HT-29 (cell line): Measurements from ENCODE around the gene SRSF4. TPM values are rescaled to one million over a fixed set of nuclear protein-coding genes. Genes with fewer than 3 reads are reported as not detected.

ENCODE experiments used
- DNase-seq: peaks from one replicate; pipeline ENCODE4 v3.0.0-alpha.2; 2015; ENCODE audit warnings: low spot score
- total RNA-seq: library from RNA; depleted of rRNA; stranded (reverse); fragments of >200 nt; shearing (Covaris generic); gene quantifications from 2 replicates; pipeline ENCODE4 v1.2.3, GENCODE V29; 2014

Gene SRSF4
- total RNA-seq, 1 experiment from 2014 or later, result 51.3 TPM

DNA sequence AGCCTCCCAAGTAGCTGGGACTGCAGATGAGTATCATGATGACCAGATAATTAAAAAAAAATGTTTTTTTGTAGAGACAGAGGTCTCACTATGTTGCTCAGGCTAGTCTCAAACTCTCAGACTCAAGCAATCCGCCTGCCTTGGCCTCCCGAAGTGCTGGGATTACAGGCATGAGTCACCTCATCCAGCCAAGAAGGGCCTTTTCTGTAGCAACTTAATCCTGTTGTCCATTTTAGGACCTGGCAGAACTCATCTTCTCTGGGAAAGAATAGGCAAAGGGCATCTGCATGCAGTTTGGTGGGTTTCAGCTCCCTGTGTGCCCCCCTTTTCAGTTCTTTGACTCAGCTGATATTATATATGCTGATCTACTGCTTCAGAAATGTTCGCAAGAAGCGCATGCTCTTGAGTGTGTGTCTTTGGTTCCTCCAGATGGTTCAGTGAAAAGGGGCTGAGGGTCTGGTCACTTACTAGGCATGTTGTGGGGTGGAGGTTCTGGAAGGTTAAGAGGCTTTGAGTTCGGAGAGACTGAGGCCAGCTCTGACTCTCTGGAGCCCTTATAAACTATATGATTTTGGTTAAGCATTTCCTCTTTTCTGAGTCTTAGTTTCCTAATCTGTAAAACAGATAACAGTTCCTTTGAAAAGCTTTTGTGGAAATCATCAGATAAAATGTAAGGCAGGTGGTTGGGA, 19.4 kb upstream of the SRSF4 start:
- DNase-seq, result no peak

DNA sequence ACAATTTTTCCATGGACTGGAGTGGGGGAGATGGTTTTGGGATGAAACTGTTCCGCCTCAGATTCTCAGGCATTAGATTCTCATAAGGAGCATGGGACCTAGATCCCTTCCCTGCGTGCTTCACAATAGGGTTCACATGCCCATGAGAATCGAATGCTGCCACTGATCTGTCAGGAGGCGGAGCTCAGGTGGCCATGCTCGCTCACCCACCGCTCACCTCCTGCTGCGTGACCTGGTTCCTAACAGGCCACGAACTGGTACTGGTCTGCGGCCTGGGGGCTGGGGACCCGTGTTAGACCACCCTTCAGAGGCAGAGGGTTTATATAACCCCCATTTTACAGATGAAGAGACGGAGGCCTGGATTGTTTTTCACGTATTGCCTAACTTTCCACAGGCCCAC, 16.3 kb upstream of the SRSF4 start:
- no peak for DNase-seq

DNA sequence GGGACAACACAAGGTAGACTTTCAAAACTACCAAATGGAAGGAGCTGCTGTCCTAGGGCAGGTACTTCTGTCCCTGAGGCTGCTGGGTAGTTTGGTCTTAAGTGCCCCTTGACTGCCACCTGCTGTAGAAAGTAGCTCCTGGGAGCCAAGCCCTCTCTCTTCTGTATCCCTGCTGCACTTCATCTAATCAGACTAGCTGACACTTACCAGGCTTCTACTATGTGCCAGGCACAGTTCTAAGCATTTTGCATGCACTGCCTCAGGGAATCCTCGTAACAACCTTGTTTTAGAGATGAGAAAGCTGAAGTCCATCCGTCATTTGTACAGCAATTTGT, 15.9 kb upstream of the SRSF4 start:
- peak; percentile 71 for DNase-seq

DNA sequence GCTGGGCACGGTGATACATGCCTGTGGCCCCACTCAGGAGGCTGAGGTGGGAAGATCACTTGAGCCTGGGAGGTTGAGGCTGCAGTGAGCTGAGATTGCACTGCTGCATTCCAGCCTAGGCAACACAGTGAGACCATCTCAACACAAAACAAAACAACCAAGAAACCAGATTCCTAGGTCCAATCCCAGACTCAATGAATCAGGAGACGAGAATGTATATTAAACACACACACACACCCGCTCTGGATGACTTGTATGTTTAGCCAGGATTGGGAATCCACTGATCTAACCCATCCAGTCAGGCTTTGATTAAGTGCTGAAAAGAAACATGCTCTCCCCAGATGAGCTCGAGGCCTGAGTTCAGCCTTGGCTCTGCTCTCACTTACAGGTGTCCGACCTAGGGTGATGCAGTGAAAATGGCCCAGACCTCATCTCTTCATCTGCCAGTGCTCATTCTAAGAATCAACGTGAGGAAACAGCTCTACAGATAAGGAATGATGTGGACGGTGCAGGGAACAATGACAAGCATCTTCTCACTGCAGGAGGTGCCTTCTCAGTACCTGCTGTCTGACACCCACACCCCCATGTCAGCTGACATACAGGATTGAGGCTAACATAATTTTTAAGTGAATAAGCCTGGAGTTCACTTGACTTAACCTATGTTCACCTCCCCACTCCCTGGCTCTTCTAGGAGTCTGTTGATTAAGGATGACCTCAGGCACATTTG, 15.3 kb upstream of the SRSF4 start:
- DNase-seq, result no peak

DNA sequence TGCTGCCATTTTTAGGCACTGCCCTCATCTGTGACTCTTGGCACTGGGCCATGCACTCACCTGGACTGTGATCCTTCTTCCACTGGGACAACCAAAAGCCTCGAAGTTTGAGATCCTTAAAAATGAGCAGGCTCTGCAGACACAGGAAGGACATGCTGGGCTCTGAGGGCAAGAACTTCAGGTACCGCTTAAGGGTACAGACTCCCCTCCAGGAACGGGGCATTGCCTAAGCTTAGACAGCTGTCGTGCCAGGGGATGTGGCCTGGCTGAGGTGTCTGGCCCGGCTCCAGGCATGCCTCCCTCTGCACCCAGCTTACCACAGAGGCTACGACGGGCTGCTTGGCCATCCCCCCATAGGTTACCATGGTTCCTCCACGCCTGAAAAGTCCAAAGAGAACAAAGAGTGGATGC, 14.2 kb upstream of the SRSF4 start:
- no peak for DNase-seq

DNA sequence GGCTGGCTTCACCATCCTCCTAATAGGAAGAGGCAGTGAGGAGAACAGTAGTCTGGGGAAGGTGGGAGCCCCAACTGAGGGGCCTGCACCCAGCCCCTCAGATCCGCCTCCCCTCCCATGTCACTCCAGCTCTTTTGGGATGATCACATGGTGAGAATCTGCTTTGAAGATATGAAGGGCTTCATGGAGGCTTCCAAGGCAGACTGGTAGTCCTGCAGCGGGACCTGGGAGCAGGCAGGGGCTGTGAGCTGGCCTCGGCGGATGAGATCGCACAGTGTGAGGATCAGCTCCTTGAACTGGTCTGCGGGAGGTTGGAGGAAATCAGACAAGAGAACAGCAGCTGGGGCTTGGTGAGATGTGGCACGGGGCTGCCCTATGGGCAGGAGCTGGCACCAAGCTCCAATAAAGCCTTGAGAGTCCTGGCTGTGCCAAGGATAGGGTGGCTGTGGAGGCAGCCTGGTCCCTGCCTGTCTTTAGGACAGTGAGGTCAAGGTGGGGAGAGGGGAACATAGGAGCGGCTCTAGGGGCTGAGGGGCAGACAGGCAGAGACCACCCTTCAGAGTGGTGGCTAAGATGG, 12.3 kb upstream of the SRSF4 start:
- no peak for DNase-seq

DNA sequence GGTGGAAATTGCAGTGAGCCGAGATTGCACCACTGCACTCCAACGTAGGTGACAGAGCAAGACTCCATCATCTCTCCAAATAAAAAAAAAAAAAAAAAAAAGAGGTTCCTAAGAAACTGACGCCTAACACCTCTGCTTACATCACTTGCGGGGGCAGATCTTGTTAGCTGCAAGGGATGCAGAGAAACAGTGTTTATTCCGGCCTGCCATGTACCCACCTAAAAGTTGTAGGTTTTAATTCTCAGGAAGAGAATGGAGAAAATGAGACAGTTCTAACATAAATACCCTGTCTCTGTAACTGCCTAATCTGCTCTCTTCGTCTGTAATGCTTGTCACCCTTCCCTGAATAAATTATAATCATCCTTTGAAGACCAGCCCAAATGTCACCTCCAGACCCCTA, 9.0 kb upstream of the SRSF4 start:
- DNase-seq, result no peak

DNA sequence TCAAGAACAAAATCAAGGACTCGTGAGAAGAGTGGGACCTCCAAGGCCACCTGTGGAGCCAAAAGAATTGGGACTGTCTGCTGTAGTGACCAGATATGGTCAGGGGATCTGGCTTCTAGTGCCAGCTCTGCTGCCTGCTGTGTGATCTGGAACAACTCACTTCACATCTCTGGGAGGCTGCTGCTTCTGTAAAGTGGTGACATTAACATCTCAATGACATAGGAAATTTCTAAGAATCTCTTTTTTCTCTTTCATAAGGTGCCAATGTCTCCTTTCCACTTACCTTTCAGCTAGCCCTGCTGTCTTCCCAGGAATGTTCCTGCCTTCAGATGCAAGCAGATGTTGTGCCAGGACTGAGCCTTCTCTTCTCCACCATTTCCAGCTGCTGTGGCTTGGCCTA, 5.0 kb upstream of the SRSF4 start:
- DNase-seq, result no peak

DNA sequence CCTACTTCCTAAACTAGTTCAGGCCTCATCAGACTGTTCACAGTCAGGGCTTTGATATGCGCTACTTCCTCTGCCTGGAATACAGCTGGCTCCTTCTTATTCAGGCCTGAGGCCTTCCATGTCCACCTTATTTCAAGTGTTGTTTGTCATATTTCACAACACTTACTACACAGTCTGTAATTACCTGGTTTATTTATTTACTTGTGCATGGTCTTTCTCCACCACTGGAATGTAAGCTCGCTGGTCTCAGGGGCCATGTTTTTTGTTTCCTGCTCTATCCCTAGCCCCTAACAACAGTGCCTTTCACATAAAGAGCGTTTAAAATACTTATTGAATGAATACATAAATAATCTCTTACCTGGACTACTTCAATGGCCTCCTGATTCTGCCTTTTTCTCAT, 4.6 kb upstream of the SRSF4 start:
- no peak for DNase-seq

DNA sequence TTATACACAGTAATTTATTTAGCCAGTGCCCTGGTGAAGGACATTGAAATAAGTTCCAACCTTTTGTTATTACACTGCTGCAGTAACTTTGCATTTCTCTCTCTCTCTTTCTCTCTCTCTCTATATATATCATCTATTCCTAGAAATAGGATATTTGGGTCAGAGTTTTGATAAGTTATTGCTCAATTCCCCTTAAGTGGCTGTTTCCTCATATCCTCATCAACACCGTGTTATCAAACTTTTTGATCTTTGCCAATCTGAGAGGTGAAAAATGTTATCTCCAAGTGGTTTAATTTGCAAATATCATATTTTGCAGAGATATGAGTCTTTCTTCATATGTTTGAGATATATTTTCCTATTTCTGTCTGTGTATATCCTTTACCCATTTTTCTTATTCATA, 1.6 kb upstream of the SRSF4 start:
- no peak for DNase-seq

DNA sequence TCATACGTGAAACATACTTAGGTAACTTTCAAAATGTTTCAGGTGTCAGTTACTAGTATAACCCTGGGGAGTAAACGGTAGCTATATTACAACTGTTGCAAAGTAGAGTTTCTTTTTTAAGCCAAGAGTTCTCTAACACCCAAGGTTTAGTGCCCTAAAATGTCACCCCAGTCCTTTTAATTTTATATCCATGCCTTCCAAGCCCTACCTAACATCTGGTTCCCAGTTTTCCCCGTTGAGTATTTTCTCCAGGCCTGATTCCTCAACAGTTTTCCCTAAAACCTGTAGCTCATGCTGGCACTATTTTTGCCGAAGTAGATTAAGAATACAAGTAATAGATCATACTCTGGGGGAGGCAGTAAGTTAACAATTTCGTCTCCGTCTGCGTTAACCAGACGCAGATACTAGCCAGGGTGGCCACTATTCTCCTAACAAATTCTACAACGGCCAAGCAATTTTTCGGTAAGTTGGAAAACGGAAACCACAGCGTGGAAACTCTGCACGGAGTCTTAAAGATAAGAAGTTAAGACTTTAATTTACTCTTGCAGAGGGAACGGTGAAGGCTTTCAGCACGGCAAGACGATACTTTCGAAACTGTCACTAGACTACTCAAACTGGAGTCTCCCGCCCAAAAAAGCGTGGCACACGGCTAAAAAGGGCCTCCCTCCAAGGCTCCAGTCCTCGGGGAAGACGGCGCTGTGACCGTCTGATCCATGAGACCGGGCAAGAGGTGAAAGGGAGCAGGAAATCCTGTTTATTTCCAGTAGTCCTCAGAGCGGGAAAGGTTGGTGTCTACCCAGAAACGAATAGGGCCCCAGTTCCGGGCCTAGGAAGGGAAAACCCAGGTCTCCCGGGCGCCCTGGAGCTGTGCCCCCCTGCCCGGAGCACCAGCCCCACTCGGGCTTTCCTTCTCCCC, 945 bp downstream of the SRSF4 start:
- DNase-seq, result no peak

DNA sequence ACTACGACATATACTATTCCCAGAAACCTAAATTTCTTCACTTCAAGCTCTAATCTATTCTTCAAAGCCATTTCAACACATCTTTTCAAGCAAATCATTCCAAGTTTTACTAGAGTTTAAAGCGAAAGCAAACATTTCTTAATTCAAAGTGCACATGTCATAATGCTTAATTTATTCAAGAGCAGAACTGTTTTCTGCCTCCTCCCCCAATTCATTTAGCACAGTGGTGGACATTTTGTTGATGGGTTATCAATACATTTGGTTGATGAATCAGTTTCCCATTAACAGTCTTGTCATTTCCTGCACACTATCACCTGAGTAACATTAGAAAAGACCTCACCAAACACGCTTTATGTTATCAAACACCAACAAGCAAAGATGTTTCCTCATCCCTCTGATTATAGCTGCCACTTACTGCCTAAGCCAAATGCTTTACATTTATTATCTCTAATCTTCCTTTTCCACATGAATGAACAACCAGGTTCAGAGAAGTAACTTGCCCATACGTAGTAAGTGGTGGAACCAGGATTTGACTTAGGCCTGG, 2.0 kb downstream of the SRSF4 start:
- no peak for DNase-seq

DNA sequence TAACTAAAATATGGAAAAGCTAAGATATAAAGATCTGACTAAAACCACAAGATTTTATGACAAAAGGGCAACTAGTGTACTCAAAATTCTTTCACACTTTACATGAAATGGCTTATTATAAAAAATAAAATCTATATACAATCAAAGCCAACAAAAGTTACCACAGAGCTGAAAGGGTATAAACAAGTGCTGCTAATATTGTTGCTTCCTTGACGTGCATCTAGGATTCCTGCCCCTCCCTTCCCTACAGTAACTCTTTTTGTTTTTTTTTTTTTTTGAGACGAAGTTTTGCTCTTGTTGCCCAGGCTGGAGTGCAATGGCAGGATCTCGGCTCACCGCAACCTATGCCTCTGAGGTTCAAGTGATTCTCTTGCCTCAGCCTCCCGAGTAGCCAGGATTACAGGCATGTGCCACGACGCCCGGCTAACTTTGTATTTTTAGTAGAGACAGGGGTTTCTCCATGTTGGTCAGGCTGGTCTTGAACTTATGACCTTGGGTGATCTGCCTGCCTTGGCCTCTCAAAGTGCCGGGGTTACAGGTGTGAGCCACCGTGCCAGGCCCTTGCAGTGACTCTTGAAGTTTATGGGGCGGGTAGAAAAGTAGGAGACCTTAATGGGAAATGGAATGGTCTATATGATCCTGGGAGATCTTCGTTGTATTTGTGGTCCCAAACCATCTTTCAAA, 4.5 kb downstream of the SRSF4 start:
- DNase-seq, result no peak

DNA sequence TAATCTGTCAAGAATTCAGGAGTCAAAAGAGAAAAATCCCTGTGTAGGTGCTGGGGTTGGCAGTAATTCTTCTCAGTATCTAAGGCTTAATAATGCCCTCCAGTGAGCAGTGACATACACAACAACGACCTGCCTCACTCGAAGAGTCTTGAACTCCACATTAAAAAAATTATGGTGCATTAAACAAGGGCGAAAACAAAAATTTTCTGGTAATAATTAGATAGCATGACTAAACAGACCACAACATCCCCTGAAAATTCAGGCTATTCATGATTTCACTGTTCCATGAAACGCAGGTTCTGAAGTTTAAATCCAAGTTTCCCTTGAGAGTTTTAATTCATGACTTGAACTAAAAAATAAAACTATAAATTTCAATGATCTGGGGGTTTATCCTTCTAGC, 5.1 kb downstream of the SRSF4 start:
- no peak for DNase-seq

DNA sequence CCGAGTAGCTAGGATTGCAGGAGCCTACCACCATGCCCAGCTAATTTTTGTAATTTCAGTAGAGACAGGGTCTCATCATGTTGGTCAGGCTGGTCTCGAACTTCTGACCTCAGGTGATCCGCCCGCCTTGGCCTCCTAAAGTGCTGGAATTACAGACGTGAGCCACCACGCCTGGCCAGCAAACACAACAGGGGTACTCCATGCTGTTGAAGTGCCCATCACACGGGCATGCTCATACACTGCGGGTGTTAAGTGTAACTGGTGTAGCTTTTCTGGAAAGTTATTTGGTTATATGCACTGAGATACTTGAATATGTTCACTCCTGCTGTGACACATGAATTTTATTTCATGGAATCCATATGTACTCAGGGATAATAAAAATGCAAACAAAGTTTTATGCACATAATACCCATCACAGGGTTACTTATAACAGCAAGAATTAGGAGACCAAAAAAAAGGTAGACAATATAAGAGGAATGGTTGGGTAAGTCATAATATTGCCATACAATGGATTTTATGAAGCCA, 9.2 kb downstream of the SRSF4 start:
- no peak for DNase-seq

DNA sequence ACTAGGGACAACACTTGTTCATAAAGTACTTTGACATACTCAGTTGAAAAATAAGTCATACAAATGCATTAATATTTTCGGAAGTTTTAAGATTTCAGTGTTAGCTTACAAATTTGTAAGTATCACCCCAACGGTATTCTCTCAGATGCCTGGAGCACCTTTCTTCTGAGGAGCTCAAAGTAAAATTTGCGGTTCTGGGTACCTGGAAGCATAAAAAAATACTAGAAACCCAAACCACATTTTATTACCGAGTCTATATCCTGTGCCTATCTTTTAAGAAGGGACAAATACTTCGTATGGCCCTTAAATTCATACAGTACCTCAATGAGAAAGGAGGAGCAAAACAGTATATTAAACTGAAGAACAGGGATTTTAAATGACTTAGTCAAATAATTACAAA, 10.2 kb downstream of the SRSF4 start:
- no peak for DNase-seq

DNA sequence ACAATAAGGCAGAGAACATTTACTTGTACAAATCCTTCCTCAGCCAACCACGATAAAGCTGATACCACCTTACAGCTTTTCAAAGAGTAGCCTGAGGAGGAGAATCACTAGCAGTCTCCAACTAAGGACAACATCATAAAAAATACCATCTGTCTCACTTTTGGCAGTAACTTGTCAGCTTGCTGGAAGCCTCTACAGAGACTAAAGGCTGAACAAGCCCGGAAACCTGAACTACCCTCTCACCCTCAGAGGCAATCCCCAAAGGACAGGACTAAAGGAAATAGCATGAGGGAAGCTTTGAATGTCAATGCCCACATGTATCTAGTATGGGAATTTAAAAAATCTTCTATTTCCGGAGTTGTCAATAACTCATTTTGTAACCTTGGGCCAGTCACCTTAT, 10.6 kb downstream of the SRSF4 start:
- DNase-seq, result no peak

DNA sequence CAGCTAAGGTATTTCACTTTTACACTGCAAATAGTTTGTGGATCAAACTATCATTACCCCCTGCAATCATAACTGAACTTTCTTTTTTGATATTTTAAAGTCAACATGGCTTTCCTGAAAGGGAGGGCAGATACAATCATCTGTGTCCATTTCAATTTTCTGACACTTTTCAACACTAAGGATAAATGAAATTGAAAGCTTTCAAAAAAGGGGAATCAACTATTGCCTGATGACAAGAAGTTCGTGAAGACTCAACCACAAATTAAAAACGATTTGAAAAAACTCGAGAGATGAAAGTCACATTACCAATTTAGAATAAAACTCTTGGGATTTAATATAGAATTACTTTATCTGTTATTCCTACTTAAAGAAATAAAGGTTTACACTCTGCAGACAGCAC, 11.7 kb downstream of the SRSF4 start:
- DNase-seq, result no peak

DNA sequence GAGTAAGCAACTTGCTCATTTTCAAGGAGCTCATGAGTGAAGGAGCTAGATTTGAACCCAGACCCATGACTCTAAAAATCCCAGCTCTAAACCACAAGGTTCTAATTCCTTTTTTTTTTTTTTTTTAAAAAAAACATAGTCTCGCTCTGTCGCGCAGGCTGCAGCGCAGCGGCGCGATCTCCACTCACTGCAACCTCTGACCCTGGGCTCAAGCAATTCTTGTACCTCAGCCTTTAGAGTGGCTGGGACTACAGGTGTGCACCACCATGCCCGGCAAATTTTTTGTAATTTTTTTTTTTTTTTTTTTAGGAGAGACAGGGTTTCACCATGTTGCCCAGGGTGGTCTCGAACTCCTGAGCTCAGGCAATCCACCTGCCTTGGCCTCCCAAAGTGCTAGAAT, 13.8 kb downstream of the SRSF4 start:
- DNase-seq, result no peak

DNA sequence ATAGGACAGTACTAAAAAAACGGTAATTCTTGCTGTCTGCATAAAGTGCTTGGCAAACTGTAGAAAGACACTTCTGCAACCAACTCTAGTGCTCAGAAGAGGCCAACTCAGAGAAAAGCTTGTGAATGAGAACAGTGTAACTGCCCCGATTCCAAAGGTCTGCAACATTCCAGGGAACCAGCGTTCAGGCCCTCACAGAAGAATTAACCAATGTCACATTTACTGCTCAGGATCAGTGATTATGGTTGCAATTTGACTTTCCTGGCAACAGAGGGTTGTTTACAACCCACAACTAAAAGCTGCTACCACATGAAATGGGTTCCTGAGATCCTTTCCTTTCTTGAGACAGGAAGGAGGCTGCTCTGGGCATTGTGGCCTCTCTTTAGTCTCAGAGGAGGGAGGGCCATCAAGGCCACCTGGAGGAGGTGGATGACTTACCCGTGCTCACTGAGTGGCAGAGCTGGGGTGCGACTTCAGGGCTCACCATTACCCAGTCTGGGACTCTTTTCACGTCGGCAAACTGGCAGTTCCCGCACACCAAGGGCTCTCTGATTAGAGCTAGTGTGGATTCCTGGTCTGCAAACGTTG, 15.3 kb downstream of the SRSF4 start:
- DNase-seq, result no peak

DNA sequence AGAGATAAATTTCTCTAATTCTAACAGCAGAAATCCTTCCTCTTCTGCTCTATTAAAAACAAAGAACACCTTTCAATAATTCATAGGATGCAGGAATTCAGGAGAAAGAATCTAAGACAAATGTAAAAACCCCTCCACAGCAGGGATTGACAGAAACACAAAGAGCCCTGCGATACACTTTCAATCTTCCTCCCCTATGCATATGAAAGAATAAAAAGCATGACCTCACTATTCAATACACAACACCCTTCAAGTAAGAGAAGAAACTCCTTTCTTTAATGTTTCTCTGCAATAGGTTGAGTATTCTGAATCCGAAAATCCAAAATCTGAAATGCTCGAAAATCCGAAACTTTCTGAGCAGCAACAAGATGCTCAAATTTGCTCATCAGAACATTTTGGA, 17.1 kb downstream of the SRSF4 start:
- no peak for DNase-seq
